GM21367 (cell line): ENCODE measurements around the gene PATL1.
"Not testable (repeated sequence)": the region's sequence is repeated elsewhere in the genome, so short reads cannot be mapped to it uniquely, and the experiment has no call there.

ENCODE experiments used
- ATAC-seq: cut with Tn5 transposase; IDR thresholded peaks from one replicate; pipeline ENCODE4 v1.9.1; 2021; ENCODE audit not compliant: unreplicated experiment

Gene PATL1, protein sequence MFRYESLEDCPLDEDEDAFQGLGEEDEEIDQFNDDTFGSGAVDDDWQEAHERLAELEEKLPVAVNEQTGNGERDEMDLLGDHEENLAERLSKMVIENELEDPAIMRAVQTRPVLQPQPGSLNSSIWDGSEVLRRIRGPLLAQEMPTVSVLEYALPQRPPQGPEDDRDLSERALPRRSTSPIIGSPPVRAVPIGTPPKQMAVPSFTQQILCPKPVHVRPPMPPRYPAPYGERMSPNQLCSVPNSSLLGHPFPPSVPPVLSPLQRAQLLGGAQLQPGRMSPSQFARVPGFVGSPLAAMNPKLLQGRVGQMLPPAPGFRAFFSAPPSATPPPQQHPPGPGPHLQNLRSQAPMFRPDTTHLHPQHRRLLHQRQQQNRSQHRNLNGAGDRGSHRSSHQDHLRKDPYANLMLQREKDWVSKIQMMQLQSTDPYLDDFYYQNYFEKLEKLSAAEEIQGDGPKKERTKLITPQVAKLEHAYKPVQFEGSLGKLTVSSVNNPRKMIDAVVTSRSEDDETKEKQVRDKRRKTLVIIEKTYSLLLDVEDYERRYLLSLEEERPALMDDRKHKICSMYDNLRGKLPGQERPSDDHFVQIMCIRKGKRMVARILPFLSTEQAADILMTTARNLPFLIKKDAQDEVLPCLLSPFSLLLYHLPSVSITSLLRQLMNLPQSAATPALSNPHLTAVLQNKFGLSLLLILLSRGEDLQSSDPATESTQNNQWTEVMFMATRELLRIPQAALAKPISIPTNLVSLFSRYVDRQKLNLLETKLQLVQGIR

DNA sequence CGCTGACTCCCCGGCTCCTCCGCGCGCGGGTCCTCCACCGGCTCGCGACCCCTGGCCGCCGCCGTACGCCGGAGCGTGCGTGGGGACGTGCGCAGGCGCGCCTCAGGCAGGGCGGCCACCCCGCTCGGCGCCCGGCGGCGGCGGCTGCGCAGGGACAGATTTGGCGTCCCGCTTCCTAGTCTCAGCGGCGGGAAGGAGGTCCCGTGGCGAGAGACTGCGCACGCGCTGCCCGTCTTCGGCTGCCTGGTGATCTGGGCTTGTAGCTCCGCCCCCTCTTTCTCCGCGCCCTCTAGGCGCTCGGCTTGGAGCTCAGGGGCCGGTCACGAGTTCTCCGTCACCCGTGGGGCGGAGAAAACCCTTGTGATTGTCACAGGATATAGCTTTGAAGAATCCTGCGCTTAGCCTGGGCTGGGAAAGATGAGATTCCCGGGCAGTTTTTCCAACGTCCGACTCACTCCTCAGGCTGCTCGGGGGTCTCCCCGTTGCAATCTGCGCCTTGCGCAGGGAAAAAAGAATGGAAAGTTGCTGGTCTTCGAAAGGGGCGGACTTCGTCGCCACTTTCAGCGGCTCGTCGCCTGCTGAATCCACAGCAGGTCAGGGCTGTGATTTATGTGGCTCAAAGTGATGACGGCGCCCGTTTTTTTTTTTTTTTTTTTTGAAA lies at the start of gene PATL1:
Gene PATL1, minus strand, starts transcription at position 88 of the 661 bp plus-strand sequence. CDS start 142 bp downstream, outside the sequence.
- peak; percentile 89 for ATAC-seq

DNA sequence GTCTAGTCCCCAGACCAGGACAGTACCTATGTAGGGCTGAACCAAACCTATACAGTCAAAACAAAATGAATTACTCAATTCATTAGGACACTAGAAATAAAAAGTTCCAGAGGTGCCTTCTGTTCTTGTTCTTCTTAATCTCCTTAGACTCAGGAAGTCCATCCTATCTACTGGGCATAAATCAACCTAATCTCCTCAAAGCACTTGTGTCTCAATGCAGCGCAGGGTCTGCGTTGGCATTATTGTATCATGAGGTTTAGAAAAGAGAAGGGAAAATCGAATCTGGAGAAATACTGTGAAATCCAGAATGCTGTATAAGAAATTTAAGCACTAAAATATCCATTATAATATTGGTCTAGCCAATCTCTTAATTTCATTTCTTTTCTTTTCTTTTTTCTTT lies 47.2 kb upstream of the PATL1 start:
- no peak for ATAC-seq

DNA sequence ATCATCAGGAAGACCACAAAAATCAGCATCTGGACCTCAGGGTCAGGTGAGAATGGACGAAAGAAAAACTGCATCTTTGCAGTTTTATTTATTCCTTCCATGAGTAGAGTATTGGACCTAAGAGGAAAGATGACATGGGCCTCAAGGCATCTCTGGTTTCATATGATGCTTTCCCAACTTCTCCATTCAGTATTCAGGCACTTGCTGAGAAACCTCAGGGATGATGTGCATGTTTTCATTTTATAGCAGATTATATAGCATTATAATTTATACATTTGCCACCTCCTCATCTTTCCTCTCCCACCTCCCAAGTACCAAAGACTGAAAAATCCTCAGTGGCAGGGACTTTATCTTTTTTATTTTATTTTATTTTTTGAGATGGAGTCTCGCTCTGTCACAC lies 44.9 kb upstream of the PATL1 start, which contains the start of gene OR10V1:
Gene OR10V1, minus strand, starts transcription at position 101 of the 400 bp plus-strand sequence. Its CDS starts 0 bp downstream, at position 101.
- ATAC-seq: no peak

DNA sequence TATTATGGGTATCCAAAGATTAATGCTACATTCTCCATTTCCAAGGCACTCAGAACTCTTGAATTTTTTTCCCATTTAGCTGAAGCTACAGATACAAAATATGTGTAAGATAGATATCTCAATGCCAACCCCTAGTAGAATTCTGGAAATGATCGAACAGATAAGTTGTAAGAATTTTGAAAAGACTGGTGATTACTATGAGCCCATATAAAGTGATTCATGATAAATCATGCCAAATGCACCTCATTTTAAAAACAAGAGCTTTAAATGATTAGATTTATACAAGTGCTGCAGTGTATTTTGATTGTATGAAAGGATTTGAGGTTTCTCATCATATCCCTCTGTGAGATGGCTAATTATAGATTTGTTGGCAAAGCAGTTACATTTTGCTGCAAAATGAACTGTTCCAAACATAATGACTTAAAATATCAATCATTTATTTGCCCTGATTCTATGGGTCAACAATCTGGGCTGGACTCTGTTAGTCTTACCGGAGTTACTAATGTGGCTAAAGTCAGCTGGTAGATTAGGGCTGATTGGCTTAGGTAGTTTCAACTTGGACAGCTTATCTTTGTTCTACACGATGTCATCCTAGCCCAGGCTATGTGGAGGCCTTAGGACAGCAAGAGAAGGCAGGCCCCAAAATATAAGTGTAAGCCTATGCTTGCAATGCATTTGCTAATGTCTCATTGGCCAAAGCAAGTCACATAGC lies 41.5 kb upstream of the PATL1 start:
- no peak for ATAC-seq

DNA sequence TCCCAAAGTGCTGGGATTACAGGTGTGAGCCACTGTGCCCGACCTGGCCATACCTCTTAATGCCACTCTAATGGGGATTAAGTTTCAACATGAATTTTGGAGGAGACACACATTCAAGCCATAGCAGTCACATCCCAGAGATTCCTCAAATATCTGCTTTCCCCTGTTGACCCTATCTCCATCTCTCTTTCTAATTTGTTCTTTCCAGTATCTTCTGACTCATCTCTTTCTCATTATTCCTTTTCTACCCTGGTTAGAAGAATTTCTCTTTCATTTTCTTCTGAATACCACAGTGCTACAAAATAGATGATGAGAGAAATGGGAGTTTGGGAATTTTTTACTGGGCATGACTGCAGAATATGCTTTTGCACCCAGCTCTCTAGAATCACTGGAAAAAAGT lies 39.7 kb upstream of the PATL1 start:
- ATAC-seq: no peak

DNA sequence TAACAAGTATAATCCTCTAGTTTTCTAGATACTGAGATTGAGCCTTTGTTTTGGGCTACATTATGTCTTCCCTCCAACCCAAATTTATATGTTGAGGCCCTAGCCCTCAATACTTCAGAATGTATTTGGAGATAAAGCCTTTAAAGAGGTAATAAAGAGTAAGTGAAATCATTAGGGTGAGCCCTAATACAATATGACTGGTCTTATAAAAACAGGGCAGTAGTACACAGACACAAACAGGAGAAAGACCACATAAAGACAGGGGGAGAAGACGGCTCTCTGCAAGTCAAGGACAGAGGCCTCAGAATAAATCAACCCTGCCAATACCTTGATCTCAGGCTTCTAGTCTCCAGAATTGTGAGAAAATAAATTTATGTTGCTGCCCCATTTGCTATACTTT lies 38.5 kb upstream of the PATL1 start:
- no peak for ATAC-seq

DNA sequence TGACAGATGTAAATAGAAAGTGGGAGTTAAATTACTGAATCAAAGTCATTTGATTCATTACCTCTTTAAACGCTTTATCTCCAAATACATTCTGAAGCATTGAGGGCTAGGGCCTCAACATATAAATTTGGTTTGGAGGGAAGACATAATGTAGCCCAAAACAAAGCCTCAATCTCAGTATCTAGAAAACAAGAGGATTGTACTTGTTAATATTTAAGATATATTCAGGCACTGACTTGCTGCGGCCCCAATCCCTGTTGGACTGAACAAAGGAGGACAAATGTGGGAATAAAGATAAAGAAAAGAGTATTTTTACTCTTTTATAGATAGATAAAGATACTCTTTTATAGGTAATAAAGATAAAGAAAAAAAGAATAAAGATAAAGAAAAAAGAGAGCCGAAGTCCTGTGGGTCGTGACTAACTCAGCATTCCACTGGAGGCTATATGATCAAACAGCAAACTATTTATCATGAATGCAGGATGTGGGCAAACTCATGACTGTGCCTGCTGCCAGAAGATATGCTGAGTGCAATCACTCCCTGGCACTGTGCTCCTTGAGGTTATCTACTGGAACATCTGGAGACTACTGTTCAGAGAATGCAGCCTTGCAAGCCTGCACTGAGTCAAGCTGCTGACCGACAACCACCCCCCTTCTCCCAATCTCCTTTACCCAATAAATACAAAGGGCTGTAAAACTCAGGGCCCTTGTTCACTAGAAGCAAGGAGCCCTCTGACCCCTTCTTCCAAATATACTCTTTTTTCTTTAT lies 37.9 kb upstream of the PATL1 start:
- no peak for ATAC-seq

DNA sequence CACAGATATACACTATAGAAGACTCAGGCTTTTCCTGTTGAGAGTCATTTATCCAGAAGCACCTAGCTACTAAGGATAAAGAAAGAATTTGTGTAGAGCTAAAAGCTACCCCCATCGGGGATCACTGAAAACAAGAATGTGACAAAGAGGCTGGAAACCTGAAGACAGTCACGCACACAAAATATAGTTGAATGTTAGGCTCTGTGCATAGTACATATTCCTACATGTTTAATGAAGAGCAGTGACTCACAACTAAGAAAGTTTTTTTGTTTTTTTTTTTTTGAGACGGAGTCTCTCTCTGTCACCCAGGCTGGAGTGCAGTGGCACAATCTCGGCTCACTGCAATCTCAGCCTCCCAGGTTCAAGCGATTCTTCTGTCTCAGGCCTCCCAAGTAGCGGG lies 36.5 kb upstream of the PATL1 start:
- no peak for ATAC-seq

DNA sequence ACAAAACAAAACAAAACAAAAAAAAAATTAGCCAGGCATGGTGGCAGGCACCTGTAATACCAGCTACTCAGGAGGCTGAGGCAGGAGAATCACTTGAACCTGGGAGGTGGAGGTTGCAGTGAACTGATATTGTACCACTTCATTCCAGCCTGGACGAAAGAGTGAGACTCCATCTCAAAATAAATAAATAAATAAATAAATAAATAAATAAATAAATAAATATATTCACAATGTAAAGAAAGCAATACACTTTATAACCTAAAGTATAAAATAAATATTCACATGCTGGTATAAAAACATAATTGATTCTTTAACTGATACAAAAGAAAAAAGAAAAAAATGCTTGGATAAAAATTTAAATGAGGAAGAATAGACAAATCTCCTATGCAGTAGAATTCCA lies 34.7 kb upstream of the PATL1 start:
- not testable (repeated sequence) for ATAC-seq

DNA sequence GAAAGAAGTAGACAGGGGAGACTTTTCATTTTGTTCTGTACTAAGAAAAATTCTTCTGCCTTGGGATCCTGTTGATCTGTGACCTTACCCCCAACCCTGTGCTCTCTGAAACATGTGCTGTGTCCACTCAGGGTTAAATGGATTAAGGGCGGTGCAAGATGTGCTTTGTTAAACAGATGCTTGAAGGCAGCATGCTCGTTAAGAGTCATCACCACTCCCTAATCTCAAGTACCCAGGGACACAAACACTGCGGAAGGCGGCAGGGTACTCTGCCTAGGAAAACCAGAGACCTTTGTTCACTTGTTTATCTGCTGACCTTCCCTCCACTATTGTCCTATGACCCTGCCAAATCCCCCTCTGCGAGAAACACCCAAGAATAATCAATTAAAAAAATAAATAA lies 31.3 kb upstream of the PATL1 start:
- not testable (repeated sequence) for ATAC-seq

DNA sequence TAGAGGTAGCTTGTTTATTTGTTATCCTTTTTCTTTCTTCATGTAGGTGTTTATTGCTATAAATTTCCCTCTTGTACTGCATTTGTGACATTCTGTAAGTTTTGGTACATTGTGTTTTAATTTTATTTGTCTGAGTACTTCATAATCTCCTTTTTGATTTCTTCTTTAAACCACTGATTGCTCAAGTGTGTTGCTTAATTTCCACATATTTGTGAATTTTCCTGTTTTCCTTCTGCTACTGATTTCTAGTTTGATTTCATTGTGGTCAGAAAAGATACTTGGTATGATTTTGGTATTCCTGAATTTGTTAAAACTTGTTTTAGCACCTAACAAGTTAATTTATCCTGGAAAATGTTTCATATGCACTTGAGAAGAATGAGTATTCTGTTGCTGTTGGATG lies 29.7 kb upstream of the PATL1 start:
- no peak for ATAC-seq

DNA sequence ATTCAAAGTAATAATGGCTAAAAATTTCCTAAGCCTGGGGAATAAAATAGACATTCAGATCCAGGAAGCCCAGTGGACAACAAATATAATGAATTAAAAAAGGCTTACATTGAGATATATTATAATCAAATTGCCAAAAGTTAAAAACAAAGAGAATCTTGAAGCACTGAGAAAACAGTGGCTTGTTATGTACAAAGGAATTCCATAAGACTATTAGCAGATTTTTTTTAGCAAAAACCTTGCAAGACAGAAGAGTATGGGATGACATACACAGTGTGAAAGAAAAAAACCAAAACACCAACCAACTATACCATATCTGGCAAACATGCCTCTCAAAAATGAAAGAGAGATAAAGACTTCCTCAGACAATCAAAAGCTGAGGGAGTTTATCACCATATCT lies 24.1 kb upstream of the PATL1 start:
- ATAC-seq: no peak

DNA sequence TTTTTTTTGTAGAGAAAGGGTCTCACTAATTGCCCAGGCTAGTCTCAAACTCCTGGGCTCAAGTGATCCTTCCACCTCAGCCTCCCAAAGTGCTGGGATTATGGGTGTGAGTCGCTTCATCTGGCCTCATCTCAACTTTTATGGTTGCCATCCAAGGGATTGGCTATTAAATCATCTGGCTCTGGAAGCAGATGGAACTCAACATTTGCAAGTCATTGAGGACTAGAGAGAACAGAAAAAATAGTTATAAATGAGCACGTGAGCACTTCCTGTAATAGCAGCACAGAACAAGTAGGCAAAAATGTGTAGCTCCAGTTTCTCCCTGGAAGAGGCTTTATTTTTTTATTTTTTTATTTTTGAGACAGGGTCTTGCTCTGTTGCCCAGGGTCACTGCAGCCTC lies 22.3 kb upstream of the PATL1 start:
- ATAC-seq: no peak

DNA sequence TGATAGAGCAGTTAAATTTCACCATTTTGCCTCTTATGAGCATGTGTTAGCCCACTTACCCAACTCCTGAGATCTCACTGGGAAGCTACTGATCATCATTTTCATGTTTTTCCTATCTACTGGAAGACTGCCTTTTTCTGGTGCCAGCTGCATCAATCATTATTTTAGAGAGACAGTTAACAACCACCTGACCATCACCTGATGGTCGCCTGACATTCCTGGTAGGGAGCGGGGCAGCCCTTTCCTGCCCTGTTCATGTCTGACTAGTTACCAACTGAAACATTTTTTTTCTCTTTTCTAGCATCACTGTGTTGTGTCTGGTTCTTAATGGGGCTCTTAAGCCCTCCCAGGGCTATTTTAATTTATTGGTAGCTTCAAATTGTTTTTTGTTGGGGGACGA lies 20.2 kb upstream of the PATL1 start:
- no peak for ATAC-seq

DNA sequence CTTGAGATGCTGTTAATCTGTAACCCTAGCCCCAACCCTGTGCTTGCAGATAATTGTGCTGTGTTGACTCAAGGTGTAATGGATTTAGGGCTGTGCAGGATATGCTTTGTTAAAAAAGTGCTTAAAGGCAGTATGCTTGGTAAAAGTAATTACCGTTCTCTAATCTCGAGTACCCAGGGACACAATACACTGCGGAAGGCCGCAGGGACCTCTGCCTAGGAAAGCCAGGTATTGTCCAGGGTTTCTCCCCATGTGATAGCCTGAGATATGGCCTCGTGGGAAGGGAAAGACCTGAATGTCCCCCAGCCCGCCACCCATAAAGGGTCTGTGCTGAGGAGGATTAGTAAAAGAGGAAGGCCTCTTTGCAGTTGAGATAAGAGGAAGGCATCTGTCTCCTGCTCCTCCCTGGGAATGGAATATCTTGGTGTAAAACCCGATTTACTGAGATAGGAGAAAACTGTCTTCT lies 12.5 kb upstream of the PATL1 start:
- ATAC-seq: not testable (repeated sequence)

DNA sequence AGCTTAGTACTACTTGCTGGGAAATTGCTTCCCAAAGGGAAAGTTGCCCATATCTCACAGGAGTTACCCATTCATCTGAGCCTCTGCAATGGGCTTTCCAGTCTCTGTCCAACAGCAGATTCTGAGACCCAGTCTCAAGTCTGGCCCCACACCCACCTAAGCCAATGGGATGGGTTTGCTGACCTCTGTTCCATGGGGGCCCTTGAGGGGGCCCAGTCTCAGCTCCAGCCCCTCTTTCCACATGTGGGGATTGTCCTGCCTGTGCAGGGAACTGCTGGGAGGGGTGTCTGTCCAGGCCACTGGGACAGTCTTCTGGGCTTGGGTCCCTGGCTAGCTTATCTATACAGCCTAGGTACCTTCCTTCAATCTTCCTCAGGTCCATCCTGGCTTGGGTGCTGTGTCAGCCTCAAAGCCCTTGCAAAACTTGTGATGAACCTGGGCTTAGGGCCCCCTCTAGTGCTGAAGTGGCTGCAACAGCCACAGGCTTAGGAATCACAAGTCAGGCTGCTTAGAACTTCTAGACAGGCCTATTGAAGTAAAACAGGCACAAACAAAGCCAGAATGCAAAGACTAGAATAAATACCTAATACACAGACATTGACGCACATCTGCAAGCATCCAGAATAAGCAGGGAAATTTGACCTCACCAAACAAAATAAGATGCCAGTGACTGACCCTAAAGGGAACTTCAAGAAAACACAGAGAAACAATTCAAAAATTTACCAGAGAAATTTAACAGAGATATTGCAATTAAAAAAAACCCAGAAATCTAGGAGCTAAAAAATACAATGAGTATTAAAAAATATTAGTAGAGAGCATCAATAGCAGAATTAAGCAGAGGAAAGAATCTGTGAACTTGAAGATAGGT lies 11.7 kb upstream of the PATL1 start:
- peak; percentile 93 for ATAC-seq

DNA sequence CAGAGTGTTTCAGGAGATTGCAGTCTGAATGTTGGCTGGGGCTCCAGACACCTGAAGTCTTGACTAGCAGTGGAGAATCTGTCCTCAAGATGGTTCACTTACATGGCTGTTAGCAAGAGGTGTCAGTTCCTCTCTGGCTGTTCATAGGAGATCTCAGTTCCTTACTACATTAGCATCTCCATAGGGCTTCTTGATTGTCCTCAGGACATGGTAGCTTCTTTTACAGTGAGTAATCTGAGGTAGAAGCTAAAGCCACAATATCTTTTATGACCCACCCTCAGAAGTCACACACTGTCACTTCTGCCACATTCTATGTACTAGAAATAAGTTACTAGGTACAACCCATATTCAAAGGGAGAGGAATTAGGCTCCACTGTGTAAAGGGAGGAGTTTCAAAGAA lies 10.5 kb upstream of the PATL1 start:
- ATAC-seq: no peak

DNA sequence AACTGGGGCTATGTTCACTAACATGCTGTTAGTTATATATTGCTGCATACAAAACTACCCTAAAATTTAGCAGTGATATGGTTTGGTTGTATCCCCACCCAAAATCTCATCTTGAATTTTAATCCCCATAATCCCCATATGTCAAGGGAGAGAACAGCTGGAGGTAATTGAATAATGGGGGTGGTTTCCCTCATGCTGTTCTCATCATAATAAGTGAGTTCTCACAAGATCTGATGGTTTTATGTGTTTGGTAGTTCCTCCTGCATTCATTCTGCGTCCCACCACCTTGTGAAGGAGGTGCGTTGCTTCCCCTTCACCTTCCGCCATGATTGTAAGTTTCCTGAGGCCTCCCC lies 10.0 kb upstream of the PATL1 start:
- no peak for ATAC-seq

DNA sequence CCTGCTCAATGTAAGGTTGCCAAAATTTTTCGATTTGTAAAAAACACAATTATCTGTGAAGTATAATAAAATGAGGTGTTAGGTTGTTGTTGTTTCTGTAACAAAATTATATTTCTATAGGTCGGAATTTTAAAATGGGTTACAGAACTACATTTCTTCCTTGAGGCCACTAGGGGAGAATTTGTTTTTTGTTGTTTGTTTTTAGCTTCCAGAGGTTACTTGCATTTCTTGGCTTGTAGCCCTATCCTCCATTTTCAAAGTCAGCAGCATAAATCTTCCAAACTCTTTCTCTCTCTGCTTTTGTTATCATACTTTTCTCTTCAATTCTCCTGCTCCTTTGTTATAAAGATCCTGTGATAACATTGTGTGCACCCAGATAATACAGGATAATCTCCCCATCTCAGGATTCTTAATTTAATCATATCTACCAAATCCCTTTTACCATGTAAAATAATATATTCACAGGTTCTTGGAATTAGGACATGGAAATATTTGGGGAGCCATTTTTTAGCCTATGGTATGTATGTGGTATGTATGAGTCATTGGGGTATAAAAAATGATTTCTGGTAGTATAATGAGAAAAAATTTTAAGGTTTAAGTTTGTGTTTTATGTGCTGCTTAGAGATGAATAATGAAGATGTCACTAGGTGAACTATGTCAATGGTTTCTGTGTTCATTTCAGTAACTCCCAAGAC lies 9.4 kb upstream of the PATL1 start:
- no peak for ATAC-seq
